Activated CD4-positive, alpha-beta memory T cell treated with anti-CD3 and anti-CD28 coated beads, Interleukin-2, amount 10 ng/mL, durations not matched to agents 7 days and 5 days (primary cell): ENCODE measurements around the gene AGR3. TPM values are rescaled to one million over a fixed set of nuclear protein-coding genes. Genes with fewer than 3 reads are reported as not detected.
"Not testable (repeated sequence)": the region's sequence is repeated elsewhere in the genome, so short reads cannot be mapped to it uniquely, and the experiment has no call there.

Experiments used
- CTCF ChIA-PET: fragments of 350-600 bp; sonication (Branson Sonifier 250); formaldehyde crosslinking; loops from one replicate; lab custom pipeline; 2021; ENCODE audit warnings: antibody characterized with exemption, inconsistent platforms; lab: Charles Lee
- POLR2A ChIA-PET: fragments of 350-600 bp; sonication (Branson Sonifier 250); formaldehyde crosslinking; loops from one replicate; lab custom pipeline; 2021; ENCODE audit warnings: antibody characterized with exemption; lab: Charles Lee
- DNase-seq: peaks from one replicate; pipeline ENCODE4 v3.0.0-alpha.2; 2020
- H3K27ac Mint-ChIP-seq: one replicate; pipeline ENCODE4 v1.8.0; 2021; ENCODE audit warnings: mild to moderate bottlenecking, mixed read lengths
- H3K27me3 Mint-ChIP-seq: one replicate; pipeline ENCODE4 v1.8.0; 2021; ENCODE audit warnings: mixed read lengths
- H3K36me3 Mint-ChIP-seq: one replicate; pipeline ENCODE4 v1.8.0; 2021; ENCODE audit warnings: low read depth, mixed read lengths
- H3K4me1 Mint-ChIP-seq: one replicate; pipeline ENCODE4 v1.8.0; 2021; ENCODE audit warnings: mixed read lengths
- H3K4me3 Mint-ChIP-seq: one replicate; pipeline ENCODE4 v1.8.0; 2021; ENCODE audit warnings: mild to moderate bottlenecking, mixed read lengths
- H3K9me3 Mint-ChIP-seq: one replicate; pipeline ENCODE4 v1.8.0; 2021; ENCODE audit warnings: mixed read lengths
- total RNA-seq, 2 experiments: library from RNA; stranded (reverse); gene quantifications; one replicate each; pipeline ENCODE4 v1.2.3, GENCODE V29; 2021

AGR3 gene
- total RNA-seq, 2 experiments from 2014 or later: not detected

GRCh38 chr7:16889305-16889704, 7.5 kb upstream of the AGR3 start:
- Mint-ChIP-seq H3K27me3 (peaks cover 8% of the 10 kb centered on the region), H3K4me1 (peaks cover 20% of the 10 kb centered on the region), H3K9me3 (no peaks in the 10 kb centered on the region), H3K27ac (no peak overlapping the region), H3K4me3 (no peak overlapping the region), H3K36me3 (no peaks in the 10 kb centered on the region)
- ChIA-PET POLR2A (no interaction called here), CTCF (interaction anchor here (0.6 to 1.1 kb wide), 2 partner anchors 29 to 91 kb away, joined by 3 read pairs; no protein-coding TSS in a partner anchor)
- DNase-seq: no peak

GRCh38 chr7:16883918-16884317, 2.1 kb upstream of the AGR3 start:
- Mint-ChIP-seq H3K36me3 (no peaks in the 10 kb centered on the region), H3K27me3 (peaks cover 9% of the 10 kb centered on the region), H3K9me3 (no peaks in the 10 kb centered on the region)

GRCh38 chr7:16880554-16880953, 1.2 kb downstream of the AGR3 start:
- H3K4me3 Mint-ChIP-seq: no peak overlapping the region
- no peak overlapping the region for H3K27ac Mint-ChIP-seq
- H3K36me3 Mint-ChIP-seq: no peaks in the 10 kb centered on the region
- POLR2A ChIA-PET: no interaction called here
- peaks cover 4% of the 10 kb centered on the region for H3K27me3 Mint-ChIP-seq
- no peak for DNase-seq
- CTCF ChIA-PET: no interaction called here
- no peaks in the 10 kb centered on the region for H3K4me1 Mint-ChIP-seq
- no peaks in the 10 kb centered on the region for H3K9me3 Mint-ChIP-seq

More at GRCh38 chr7:16883918-16884317, 2.1 kb upstream of the AGR3 start:
- Mint-ChIP-seq H3K4me3 (no peak overlapping the region), H3K4me1 (no peaks in the 10 kb centered on the region), H3K27ac (no peak overlapping the region)
- ChIA-PET CTCF (no interaction called here), POLR2A (no interaction called here)
- no peak for DNase-seq

- Mint-ChIP-seq H3K27me3 (peaks cover 4% of the 10 kb centered on the region), H3K36me3 (no peaks in the 10 kb centered on the region), H3K27ac (no peak overlapping the region), H3K4me1 (no peaks in the 10 kb centered on the region), H3K9me3 (no peaks in the 10 kb centered on the region), H3K4me3 (no peak overlapping the region)
- ChIA-PET CTCF (no interaction called here), POLR2A (no interaction called here)
- DNase-seq: no peak
These were observed 2.6 kb downstream of the AGR3 start for GRCh38 chr7:16879181-16879580.

- Mint-ChIP-seq H3K27me3 (peaks cover 2% of the 10 kb centered on the region), H3K36me3 (no peaks in the 10 kb centered on the region), H3K4me3 (no peak overlapping the region), H3K27ac (no peak overlapping the region), H3K4me1 (no peaks in the 10 kb centered on the region), H3K9me3 (peaks cover 2% of the 10 kb centered on the region)
- POLR2A ChIA-PET: no interaction called here
- DNase-seq: no peak
- CTCF ChIA-PET: interaction anchor here (1.1 kb wide), 1 partner anchor 15 kb away, joined by 3 read pairs; no protein-coding TSS in a partner anchor
These were observed 5.9 kb downstream of the AGR3 start for GRCh38 chr7:16875861-16876260.

GRCh38 chr7:16874066-16874465, 7.7 kb downstream of the AGR3 start:
- no peak overlapping the region for H3K27ac Mint-ChIP-seq
- H3K27me3 Mint-ChIP-seq: peaks cover 2% of the 10 kb centered on the region
- no peaks in the 10 kb centered on the region for H3K36me3 Mint-ChIP-seq
- no peak overlapping the region for H3K4me3 Mint-ChIP-seq
- H3K9me3 Mint-ChIP-seq: peaks cover 2% of the 10 kb centered on the region
- ChIA-PET POLR2A (no interaction called here), CTCF (no interaction called here)
- no peak for DNase-seq
- H3K4me1 Mint-ChIP-seq: no peaks in the 10 kb centered on the region

GRCh38 chr7:16867328-16867727, 14.5 kb downstream of the AGR3 start:
- Mint-ChIP-seq H3K27ac (no peak overlapping the region), H3K9me3 (peaks cover 2% of the 10 kb centered on the region), H3K36me3 (no peaks in the 10 kb centered on the region)

GRCh38 chr7:16853189-16853588, 28.6 kb downstream of the AGR3 start:
- POLR2A ChIA-PET: not testable (repeated sequence)

More at GRCh38 chr7:16867328-16867727, 14.5 kb downstream of the AGR3 start:
- Mint-ChIP-seq H3K27me3 (peaks cover 6% of the 10 kb centered on the region), H3K4me1 (no peaks in the 10 kb centered on the region), H3K4me3 (no peak overlapping the region)
- no peak for DNase-seq
- POLR2A ChIA-PET: no interaction called here
- CTCF ChIA-PET: no interaction called here

GRCh38 chr7:16851829-16852228, 30.0 kb downstream of the AGR3 start:
- H3K4me3 Mint-ChIP-seq: no peak overlapping the region
- no peak for DNase-seq
- no peak overlapping the region for H3K27ac Mint-ChIP-seq
- ChIA-PET CTCF (no interaction called here), POLR2A (no interaction called here)
- peaks cover 35% of the 10 kb centered on the region for H3K27me3 Mint-ChIP-seq
- H3K36me3 Mint-ChIP-seq: no peaks in the 10 kb centered on the region
- no peaks in the 10 kb centered on the region for H3K9me3 Mint-ChIP-seq
- H3K4me1 Mint-ChIP-seq: no peaks in the 10 kb centered on the region

More at GRCh38 chr7:16853189-16853588, 28.6 kb downstream of the AGR3 start:
- H3K36me3 Mint-ChIP-seq, H3K27ac Mint-ChIP-seq, DNase-seq, H3K4me1 Mint-ChIP-seq, H3K9me3 Mint-ChIP-seq, CTCF ChIA-PET, H3K4me3 Mint-ChIP-seq: not testable (repeated sequence)
- peaks cover 33% of the 10 kb centered on the region for H3K27me3 Mint-ChIP-seq

- Mint-ChIP-seq H3K9me3 (no peaks in the 10 kb centered on the region), H3K27me3 (peaks cover 36% of the 10 kb centered on the region), H3K4me3 (no peak overlapping the region), H3K36me3 (no peaks in the 10 kb centered on the region), H3K4me1 (no peaks in the 10 kb centered on the region), H3K27ac (no peak overlapping the region)
- no peak for DNase-seq
- ChIA-PET POLR2A (no interaction called here), CTCF (no interaction called here)
These were observed 30.9 kb downstream of the AGR3 start for GRCh38 chr7:16850614-16851466.

GRCh38 chr7:16849296-16850148, 32.3 kb downstream of the AGR3 start:
- Mint-ChIP-seq H3K4me1 (no peaks in the 10 kb centered on the region), H3K36me3 (no peaks in the 10 kb centered on the region), H3K9me3 (no peaks in the 10 kb centered on the region), H3K4me3 (no peak overlapping the region), H3K27me3 (peaks cover 41% of the 10 kb centered on the region), H3K27ac (no peak overlapping the region)
- ChIA-PET CTCF (no interaction called here), POLR2A (no interaction called here)
- DNase-seq: no peak

GRCh38 chr7:16847381-16847860, 34.4 kb downstream of the AGR3 start:
- no peaks in the 10 kb centered on the region for H3K9me3 Mint-ChIP-seq
- H3K27ac Mint-ChIP-seq: no peak overlapping the region
- DNase-seq: no peak
- ChIA-PET POLR2A (no interaction called here), CTCF (no interaction called here)
- H3K4me1 Mint-ChIP-seq: no peaks in the 10 kb centered on the region
- H3K4me3 Mint-ChIP-seq: no peak overlapping the region
- no peaks in the 10 kb centered on the region for H3K36me3 Mint-ChIP-seq
- peaks cover 39% of the 10 kb centered on the region for H3K27me3 Mint-ChIP-seq

GRCh38 chr7:16846601-16847165, 35.1 kb downstream of the AGR3 start:
- Mint-ChIP-seq H3K4me3 (no peak overlapping the region), H3K27me3 (peaks cover 32% of the 10 kb centered on the region), H3K36me3 (no peaks in the 10 kb centered on the region), H3K27ac (no peak overlapping the region), H3K4me1 (no peaks in the 10 kb centered on the region), H3K9me3 (no peaks in the 10 kb centered on the region)
- ChIA-PET POLR2A (no interaction called here), CTCF (no interaction called here)
- DNase-seq: no peak
